Neuronal stem cell (in vitro differentiated cells): Measurements from ENCODE around the gene SPIRE2.

Experiments
- DNase-seq: peaks from one replicate; pipeline ENCODE4 v3.0.0-alpha.2; 2013; ENCODE audit warnings: low spot score
- H2AFZ ChIP-seq: one replicate; pipeline ENCODE4 v1.6.1; 2013; ENCODE audit warnings: mild to moderate bottlenecking, low read length, inconsistent platforms
- H2AK5ac ChIP-seq: 2 replicates; pipeline ENCODE4 v1.6.1; 2013; ENCODE audit warnings: low read depth, mild to moderate bottlenecking, inconsistent platforms, low read length, moderate library complexity, mixed read lengths
- H2BK120ac ChIP-seq: 2 replicates; pipeline ENCODE4 v1.6.1; 2013; ENCODE audit warnings: low read depth, mild to moderate bottlenecking, inconsistent platforms, low read length, moderate library complexity, mixed read lengths
- H2BK12ac ChIP-seq: one replicate; pipeline ENCODE4 v1.6.1; 2013; ENCODE audit warnings: low read length, inconsistent platforms
- H2BK15ac ChIP-seq: 2 replicates; pipeline ENCODE4 v1.6.1; 2013; ENCODE audit warnings: mild to moderate bottlenecking, low read length, inconsistent platforms, mixed read lengths
- H2BK5ac ChIP-seq: one replicate; pipeline ENCODE4 v1.6.1; 2013; ENCODE audit warnings: inconsistent platforms, mild to moderate bottlenecking, low read length, moderate library complexity
- H3K14ac ChIP-seq: one replicate; pipeline ENCODE4 v1.6.1; 2013; ENCODE audit warnings: low read length, inconsistent platforms
- H3K18ac ChIP-seq: 2 replicates; pipeline ENCODE4 v1.6.1; 2013; ENCODE audit warnings: low read length, inconsistent platforms
- H3K23ac ChIP-seq: 2 replicates; pipeline ENCODE4 v1.6.1; 2013; ENCODE audit warnings: low read depth, mild to moderate bottlenecking, mixed read lengths, low read length, inconsistent platforms; ENCODE audit not compliant: poor library complexity
- H3K27ac ChIP-seq: replicated peaks from 3 replicates; pipeline ENCODE4 v1.5.1; 2013; ENCODE audit warnings: low read length, inconsistent platforms
- H3K27me3 ChIP-seq, 3 experiments: 2 replicates each; pipeline ENCODE4 v1.6.1; 2013; ENCODE audit warnings: low read length in 3 of 3, mild to moderate bottlenecking in 2 of 3, inconsistent platforms in 1 of 3, low read depth in 1 of 3, mixed read lengths in 1 of 3, moderate library complexity in 1 of 3; ENCODE audit not compliant: control insufficient read depth in 3 of 3, insufficient read depth in 3 of 3
- H3K36me3 ChIP-seq, 2 donors: replicated peaks in 1 of 2; 2 replicates each; pipeline ENCODE4 v1.6.1; 2013; ENCODE audit warnings: low read length in 2 of 2; ENCODE audit not compliant: control insufficient read depth in 2 of 2, insufficient read depth in 2 of 2
- H3K4ac ChIP-seq: 2 replicates; pipeline ENCODE4 v1.6.1; 2013; ENCODE audit warnings: inconsistent platforms, mild to moderate bottlenecking, low read length, moderate library complexity
- H3K4me1 ChIP-seq, 2 donors: 1 replicate in 1 of 2; 2 replicates in 1 of 2; pipeline ENCODE4 v1.6.1; 2013; ENCODE audit warnings: low read length in 2 of 2, low read depth in 1 of 2; ENCODE audit not compliant: control insufficient read depth in 2 of 2, insufficient read depth in 1 of 2
- H3K4me2 ChIP-seq: one replicate; pipeline ENCODE4 v1.6.1; 2013; ENCODE audit warnings: mild to moderate bottlenecking, low read length, inconsistent platforms; ENCODE audit not compliant: insufficient read depth, poor library complexity, severe bottlenecking
- H3K4me3 ChIP-seq, 2 donors: 2 replicates each; pipeline ENCODE4 v1.5.1; 2013; ENCODE audit warnings: low read length in 2 of 2, mild to moderate bottlenecking in 2 of 2, inconsistent platforms in 1 of 2, moderate library complexity in 1 of 2
- H3K79me1 ChIP-seq: one replicate; pipeline ENCODE4 v1.6.1; 2013; ENCODE audit warnings: low read depth, mild to moderate bottlenecking, inconsistent platforms, low read length, moderate library complexity
- H3K9ac ChIP-seq: one replicate; pipeline ENCODE4 v1.6.1; 2013; ENCODE audit warnings: mild to moderate bottlenecking, low read depth, low read length, inconsistent platforms; ENCODE audit not compliant: poor library complexity
- H3K9me3 ChIP-seq, 2 donors: replicated peaks in 1 of 2; 2 replicates each; pipeline versions ENCODE3 to v1.6.1; 2013; ENCODE audit warnings: low read length in 2 of 2, mild to moderate bottlenecking in 2 of 2, inconsistent platforms in 1 of 2, low read depth in 1 of 2, mixed read lengths in 1 of 2, moderate library complexity in 1 of 2; ENCODE audit not compliant: control insufficient read depth in 2 of 2, insufficient read depth in 1 of 2
- H4K8ac ChIP-seq: one replicate; pipeline ENCODE4 v1.6.1; 2013; ENCODE audit warnings: low read depth, mild to moderate bottlenecking, inconsistent platforms, low read length, moderate library complexity
- H4K91ac ChIP-seq: one replicate; pipeline ENCODE4 v1.6.1; 2013; ENCODE audit warnings: low read length, low read depth, mild to moderate bottlenecking, inconsistent platforms; ENCODE audit not compliant: poor library complexity
- WGBS, 2 donors: extraction: QIAGEN DNeasy Blood & Tissue Kit; methylation state at CpG; one replicate each; pipeline ENCODE4 v1.1.7; 2013; ENCODE audit warnings: missing lambda C conversion rate in 2 of 2, mixed read lengths in 1 of 2; ENCODE audit not compliant: insufficient read length in 2 of 2, insufficient replicate concordance in 1 of 2; ENCODE audit errors: extremely low coverage in 2 of 2; 5-methylcytosine and 5-hydroxymethylcytosine counted together

SPIRE2 gene

DNA sequence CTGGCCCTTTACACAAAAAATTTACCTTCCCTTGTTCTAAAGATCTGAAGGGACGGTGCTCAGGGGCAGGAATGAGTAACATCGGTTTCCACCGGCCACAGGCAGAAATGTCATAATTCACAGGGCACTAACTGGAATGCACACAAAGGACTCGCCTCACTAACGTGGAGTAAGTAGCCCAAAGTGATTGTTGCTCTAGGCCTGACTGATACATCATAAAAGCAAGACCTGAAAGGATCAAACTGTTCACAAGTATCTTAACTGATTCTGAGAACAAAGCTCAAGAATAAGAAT, 36.2 kb downstream of the SPIRE2 start:
- H3K14ac ChIP-seq: no peak overlapping the region
- H3K79me1 ChIP-seq: peaks cover 5% of the 10 kb centered on the region
- no peak overlapping the region for H3K27ac ChIP-seq
- no peak overlapping the region for H2AK5ac ChIP-seq
- H3K9me3 ChIP-seq: peaks cover 6 to 12% of the 10 kb centered on the region in 2 donors
- H3K4me2 ChIP-seq: no peak overlapping the region
- no peak overlapping the region for H3K4ac ChIP-seq
- WGBS, 2 donors: no CpG with 5 or more reads among the region's 5 CpGs
- no peak overlapping the region for H2BK120ac ChIP-seq
- no peak overlapping the region for H2BK15ac ChIP-seq
- peaks cover 13 to 64% of the 10 kb centered on the region in 2 donors for H3K36me3 ChIP-seq
- no peak overlapping the region for H2AFZ ChIP-seq
- no peak overlapping the region for H2BK12ac ChIP-seq
- H2BK5ac ChIP-seq: no peak overlapping the region
- no peak overlapping the region for H3K18ac ChIP-seq
- no peak overlapping the region for H4K91ac ChIP-seq
- DNase-seq: no peak
- H3K23ac ChIP-seq: no peak overlapping the region
- H3K4me3 ChIP-seq: no peak overlapping the region
- H3K4me1 ChIP-seq: no peaks in the 10 kb centered on the region
- H3K27me3 ChIP-seq: no peaks in the 10 kb centered on the region
- H3K9ac ChIP-seq: no peak overlapping the region
- no peak overlapping the region for H4K8ac ChIP-seq

DNA sequence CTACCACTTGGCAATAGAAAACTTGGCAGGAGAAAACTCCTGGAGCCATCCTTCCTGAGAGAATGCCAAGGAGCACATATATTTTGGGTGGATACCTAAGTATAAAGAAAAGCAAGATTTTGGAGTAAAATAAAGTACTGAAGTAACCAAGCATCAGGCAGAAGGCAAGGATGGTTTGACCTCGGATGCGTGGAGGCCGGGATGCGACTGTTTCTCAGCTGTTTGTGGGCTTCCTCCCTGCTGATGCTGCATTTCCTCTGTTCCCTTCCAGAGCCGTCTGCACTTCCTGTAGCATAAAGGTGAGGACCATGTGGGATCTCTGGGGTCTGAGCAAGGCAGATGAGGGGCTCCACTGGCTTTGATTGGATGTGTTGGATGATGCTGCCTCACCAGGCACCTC, 39.6 kb downstream of the SPIRE2 start:
- WGBS, 2 donors: no CpG with 5 or more reads among the region's 5 CpGs
- H3K27ac ChIP-seq: no peak overlapping the region
- no peak overlapping the region for H4K8ac ChIP-seq
- H3K4me1 ChIP-seq: peaks cover 2 to 5% of the 10 kb centered on the region in 2 donors
- H3K4me3 ChIP-seq: peak overlapping the region in 1 of 2 donors; percentile 19
- H3K9me3 ChIP-seq: peaks cover 6 to 12% of the 10 kb centered on the region in 2 donors
- H2BK5ac ChIP-seq: no peak overlapping the region
- H3K36me3 ChIP-seq: peaks cover 6 to 40% of the 10 kb centered on the region in 2 donors
- H3K27me3 ChIP-seq: no peaks in the 10 kb centered on the region
- no peak overlapping the region for H3K4ac ChIP-seq
- H3K23ac ChIP-seq: no peak overlapping the region
- H4K91ac ChIP-seq: no peak overlapping the region
- H2BK12ac ChIP-seq: no peak overlapping the region
- no peak overlapping the region for H2BK15ac ChIP-seq
- no peak for DNase-seq
- no peak overlapping the region for H3K4me2 ChIP-seq
- H2BK120ac ChIP-seq: no peak overlapping the region
- no peak overlapping the region for H3K14ac ChIP-seq
- peaks cover 5% of the 10 kb centered on the region for H3K79me1 ChIP-seq
- no peak overlapping the region for H2AFZ ChIP-seq
- no peak overlapping the region for H3K18ac ChIP-seq
- H2AK5ac ChIP-seq: no peak overlapping the region
- no peak overlapping the region for H3K9ac ChIP-seq

DNA sequence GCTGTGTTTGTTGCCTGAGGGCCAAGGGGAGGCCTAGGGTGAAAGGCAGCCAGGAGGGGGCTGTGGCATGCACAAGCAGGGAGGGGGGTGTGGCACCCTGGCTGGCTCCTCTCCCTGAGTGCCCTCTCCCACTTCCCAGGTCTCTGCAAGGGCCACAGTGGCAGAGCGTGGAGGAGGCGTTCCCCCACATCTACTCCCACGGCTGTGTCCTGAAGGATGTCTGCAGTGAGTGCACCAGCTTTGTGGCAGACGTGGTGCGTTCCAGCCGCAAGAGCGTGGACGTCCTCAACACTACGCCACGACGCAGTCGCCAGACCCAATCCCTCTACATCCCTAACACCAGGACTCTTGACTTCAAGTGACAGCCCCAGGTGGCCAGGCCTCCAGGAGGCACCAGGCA, 41.6 kb downstream of the SPIRE2 start:
- no peak overlapping the region for H3K4me2 ChIP-seq
- H2BK12ac ChIP-seq: no peak overlapping the region
- H2BK120ac ChIP-seq: no peak overlapping the region
- H3K79me1 ChIP-seq: peaks cover 2% of the 10 kb centered on the region
- H3K23ac ChIP-seq: no peak overlapping the region
- H3K4ac ChIP-seq: no peak overlapping the region
- H2AK5ac ChIP-seq: no peak overlapping the region
- H2BK5ac ChIP-seq: no peak overlapping the region
- H2AFZ ChIP-seq: no peak overlapping the region
- peaks cover 5 to 8% of the 10 kb centered on the region in 2 donors for H3K4me1 ChIP-seq
- no peak overlapping the region for H3K4me3 ChIP-seq
- H3K27me3 ChIP-seq: no peaks in the 10 kb centered on the region
- H3K14ac ChIP-seq: no peak overlapping the region
- WGBS, 2 donors: no CpG with 5 or more reads among the region's 12 CpGs
- no peak for DNase-seq
- H4K91ac ChIP-seq: no peak overlapping the region
- H3K9ac ChIP-seq: no peak overlapping the region
- no peak overlapping the region for H3K27ac ChIP-seq
- H3K36me3 ChIP-seq: peaks cover 3 to 26% of the 10 kb centered on the region in 2 donors
- H2BK15ac ChIP-seq: no peak overlapping the region
- H3K18ac ChIP-seq: no peak overlapping the region
- H3K9me3 ChIP-seq: peaks cover 7 to 14% of the 10 kb centered on the region in 2 donors
- H4K8ac ChIP-seq: no peak overlapping the region

DNA sequence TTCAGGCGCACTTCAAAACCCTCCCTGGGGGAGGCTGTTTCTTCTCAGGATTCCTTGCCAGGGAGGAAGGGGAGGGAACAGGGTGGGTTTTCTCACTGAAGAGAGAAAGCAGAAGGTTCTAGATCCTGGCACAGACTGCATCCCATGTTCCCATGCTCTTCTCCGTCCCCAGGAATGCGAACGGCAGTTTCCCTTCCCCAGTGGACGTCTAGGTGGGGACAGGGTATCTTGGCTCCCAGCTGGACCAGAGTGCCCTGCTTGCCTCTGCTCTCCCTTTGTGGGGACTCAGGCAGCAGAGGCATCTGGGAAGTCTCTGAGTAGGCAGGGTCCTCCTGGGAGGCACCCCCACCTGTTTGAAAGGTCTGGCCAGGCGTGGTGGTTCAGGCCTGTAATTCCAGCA, 42.2 kb downstream of the SPIRE2 start:
- no peak for DNase-seq
- H2BK12ac ChIP-seq: no peak overlapping the region
- no peak overlapping the region for H3K23ac ChIP-seq
- H2AK5ac ChIP-seq: no peak overlapping the region
- no peak overlapping the region for H3K4me2 ChIP-seq
- H3K79me1 ChIP-seq: peaks cover 2% of the 10 kb centered on the region
- no peak overlapping the region for H3K27ac ChIP-seq
- peaks cover 7 to 18% of the 10 kb centered on the region in 2 donors for H3K9me3 ChIP-seq
- H2AFZ ChIP-seq: no peak overlapping the region
- no peaks in the 10 kb centered on the region for H3K27me3 ChIP-seq
- H3K14ac ChIP-seq: no peak overlapping the region
- H3K36me3 ChIP-seq: peaks cover 6 to 26% of the 10 kb centered on the region in 2 donors
- H3K18ac ChIP-seq: no peak overlapping the region
- no peak overlapping the region for H3K4ac ChIP-seq
- H2BK15ac ChIP-seq: no peak overlapping the region
- H4K91ac ChIP-seq: no peak overlapping the region
- peaks cover 5 to 8% of the 10 kb centered on the region in 2 donors for H3K4me1 ChIP-seq
- no peak overlapping the region for H2BK5ac ChIP-seq
- H3K9ac ChIP-seq: peak overlapping the region; percentile 64
- no CpG with 5 or more reads among the region's 6 CpGs for WGBS, 2 donors
- no peak overlapping the region for H4K8ac ChIP-seq
- H3K4me3 ChIP-seq: no peak overlapping the region
- H2BK120ac ChIP-seq: no peak overlapping the region
